SU-DHL-6 (cell line): ENCODE results near the gene C10orf71.

ENCODE experiments used
- EZH2phosphoT487 ChIP-seq: fragments of 200-600 bp; sonication (generic), shearing (Covaris generic); conservative IDR thresholded peaks from 2 replicates; pipeline ENCODE4 v1.6.1; 2018; ENCODE audit warnings: mild to moderate bottlenecking, antibody characterized with exemption, low read length, moderate library complexity, mixed read lengths
- TF ChIP-seq, protein P1 (sequence below): fragments of 200-600 bp; sonication (generic); IDR thresholded peaks from one replicate; pipeline ENCODE4 v1.5.1; 2017; ENCODE audit warnings: antibody characterized with exemption, mild to moderate bottlenecking, low read length, moderate library complexity; ENCODE audit not compliant: insufficient read depth, poor library complexity, severe bottlenecking

GRCh38 chr10:49265885-49266284 lies 33.1 kb upstream of the C10orf71 start:
- TF ChIP-seq, protein P1, sequence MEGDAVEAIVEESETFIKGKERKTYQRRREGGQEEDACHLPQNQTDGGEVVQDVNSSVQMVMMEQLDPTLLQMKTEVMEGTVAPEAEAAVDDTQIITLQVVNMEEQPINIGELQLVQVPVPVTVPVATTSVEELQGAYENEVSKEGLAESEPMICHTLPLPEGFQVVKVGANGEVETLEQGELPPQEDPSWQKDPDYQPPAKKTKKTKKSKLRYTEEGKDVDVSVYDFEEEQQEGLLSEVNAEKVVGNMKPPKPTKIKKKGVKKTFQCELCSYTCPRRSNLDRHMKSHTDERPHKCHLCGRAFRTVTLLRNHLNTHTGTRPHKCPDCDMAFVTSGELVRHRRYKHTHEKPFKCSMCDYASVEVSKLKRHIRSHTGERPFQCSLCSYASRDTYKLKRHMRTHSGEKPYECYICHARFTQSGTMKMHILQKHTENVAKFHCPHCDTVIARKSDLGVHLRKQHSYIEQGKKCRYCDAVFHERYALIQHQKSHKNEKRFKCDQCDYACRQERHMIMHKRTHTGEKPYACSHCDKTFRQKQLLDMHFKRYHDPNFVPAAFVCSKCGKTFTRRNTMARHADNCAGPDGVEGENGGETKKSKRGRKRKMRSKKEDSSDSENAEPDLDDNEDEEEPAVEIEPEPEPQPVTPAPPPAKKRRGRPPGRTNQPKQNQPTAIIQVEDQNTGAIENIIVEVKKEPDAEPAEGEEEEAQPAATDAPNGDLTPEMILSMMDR = no peak
- TF ChIP-seq EZH2phosphoT487 = no peak
